ENCODE results near the gene MRPL4. TPM values are rescaled to one million over a fixed set of nuclear protein-coding genes. Genes with fewer than 3 reads are reported as not detected.
A peak's percentile ranks its signal among the peaks of the same experiment; 100 is the strongest.

The MRPL4 gene
- total and polyA plus RNA-seq, 10 of the 15 experiments (the other 5 are each of a cell fraction or from before 2014, with no cell fraction given), result 0.79 to 221 (median 112) TPM

DNA sequence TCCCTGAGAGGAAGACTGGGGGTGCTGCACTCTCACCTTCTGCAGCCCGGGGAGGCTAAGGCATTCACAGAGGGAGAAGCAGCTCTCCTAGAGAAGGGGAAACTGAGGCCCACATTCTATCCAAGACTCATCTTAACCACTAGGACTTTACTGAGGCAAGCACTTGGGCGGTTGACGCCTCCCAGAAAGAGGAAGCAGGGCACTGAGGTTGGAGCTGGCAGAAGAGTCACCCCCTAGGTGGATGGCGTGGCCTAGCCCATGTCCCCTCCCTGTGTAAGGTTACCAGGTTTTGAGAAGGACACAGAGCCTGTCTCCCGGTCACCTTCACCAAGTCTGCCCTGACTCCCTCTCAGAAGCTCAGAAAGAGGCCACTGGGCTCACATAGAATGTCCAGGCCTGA lies 23.6 kb upstream of the MRPL4 start:
- ATAC-seq (peak; percentile 25), FAIRE-seq (no peak), DNase-seq (ENCODE audit: low read depth, low spot score) (no peak)
- H3K4me1 ChIP-seq (ENCODE audit: control insufficient read depth, insufficient read depth, low read length), result peaks cover 32% of the 10 kb centered on the region
- intact Hi-C loops (cut with micrococcal nuclease; ENCODE audit: unreplicated experiment), result no loop called here
- no peaks in the 10 kb centered on the region for H4K20me1 ChIP-seq (ENCODE audit: control insufficient read depth, insufficient read depth)
- 11% methylated on average over 5 of the region's 5 CpGs for WGBS (ENCODE audit: insufficient coverage, insufficient replicate concordance, low lambda C conversion rate, missing lambda C conversion rate)
- in situ Hi-C loops (cut with MboI), result loop anchor here (25.0 kb wide), 1 partner anchor 1091 kb away; the partner anchor contains the start of genes OR7G3 and ZNF317
- no TSS peak for BruUV-seq (replicated peaks)
- H2AFZ ChIP-seq (ENCODE audit: control insufficient read depth, low read depth, low read length), result no peak overlapping the region
- TF ChIP-seq CREB1 (IDR thresholded peaks at IDR 0.05; ENCODE audit: low read depth) (no peak), DPF2 (IDR thresholded peaks at IDR 0.05) (0 out of 2 replicates have a peak, but pooled peaks have one; percentile 43), SPI1 (IDR thresholded peaks at IDR 0.05; ENCODE audit: borderline replicate concordance, insufficient read depth, low read depth, low read length) (peak; percentile 50; the same call in 1 of the 2 replicates), LARP7 (IDR thresholded peaks at IDR 0.05) (peak; percentile 46; the same call in 1 of the 2 replicates)
- H3K9me3 ChIP-seq (replicated peaks; ENCODE audit: control insufficient read depth, insufficient read depth, low read length), result no peaks in the 10 kb centered on the region; the same call in 2 of the 3 replicates
- H3K4me3 ChIP-seq, result peak overlapping the region; percentile 90
- H3K4me2 ChIP-seq (ENCODE audit: control insufficient read depth, insufficient read depth), result peak overlapping the region; percentile 48
- POLR2A ChIA-PET, result interaction anchor here (0.6 to 2.5 kb wide), 8 partner anchors 8 to 347 kb away, joined by 3 to 17 read pairs (median 5); no protein-coding TSS in a partner anchor
- peak overlapping the region; percentile 58 for H3K27ac ChIP-seq (ENCODE audit: control insufficient read depth, insufficient read depth)
- RAD21 ChIA-PET (ENCODE audit: unreplicated experiment), result interaction anchor here (1.5 to 8.2 kb wide), 4 partner anchors 9 to 20 kb away, joined by 7 to 98 read pairs (median 10); partner anchors contain the start of gene MRPL4
- H3K9ac ChIP-seq (ENCODE audit: control insufficient read depth, insufficient read depth, low read length), result peak overlapping the region; percentile 60
- H3K27me3 ChIP-seq (replicated peaks in 1 of 2; ENCODE audit: control insufficient read depth in 2 of 2, insufficient read depth in 2 of 2, low read length in 1 of 2), result no peaks in the 10 kb centered on the region
- H3K36me3 ChIP-seq (ENCODE audit: control insufficient read depth in 2 of 2, insufficient read depth in 2 of 2, low read length in 1 of 2), result peaks cover 5 to 11% of the 10 kb centered on the region in 2 experiments; a peak in 3 of 4 replicates
- H3K79me2 ChIP-seq (ENCODE audit: control insufficient read depth, insufficient read depth, low read length), result peaks cover 57% of the 10 kb centered on the region
- SMC1A ChIA-PET (ENCODE audit: uncharacterized antibody, unreplicated experiment), result interaction anchor here (1.0 to 8.8 kb wide), 6 partner anchors 18 to 159 kb away, joined by 3 to 78 read pairs (median 6); partner anchors contain the start of gene DNMT1
- CTCF ChIA-PET, result interaction anchor here (0.6 to 9.8 kb wide), 17 partner anchors 9 to 162 kb away, joined by 3 to 148 read pairs (median 4); partner anchors contain the start of genes ICAM1 and MRPL4

GRCh38 chr19:10228920-10229319 lies 23.1 kb upstream of the MRPL4 start:
- H3K27me3 ChIP-seq (replicated peaks in 1 of 2; ENCODE audit: control insufficient read depth in 2 of 2, insufficient read depth in 2 of 2, low read length in 1 of 2), result no peaks in the 10 kb centered on the region
- peak overlapping the region; percentile 48 for H3K4me2 ChIP-seq (ENCODE audit: control insufficient read depth, insufficient read depth)
- H4K20me1 ChIP-seq (ENCODE audit: control insufficient read depth, insufficient read depth), result no peaks in the 10 kb centered on the region
- in situ Hi-C loops (cut with MboI) (loop anchor here (25.0 kb wide), 1 partner anchor 1092 kb away; the partner anchor contains the start of genes OR7G3 and ZNF317), intact Hi-C loops (cut with micrococcal nuclease; ENCODE audit: unreplicated experiment) (loop anchor here (1.0 kb wide), 1 partner anchor 21 kb away; no protein-coding TSS in a partner anchor)
- WGBS (ENCODE audit: insufficient coverage, insufficient replicate concordance, low lambda C conversion rate, missing lambda C conversion rate), result 0% methylated on average over 2 of the region's 2 CpGs
- FAIRE-seq, result peak; percentile 80
- peak overlapping the region; percentile 96; the same call in 1 of the 2 replicates for H3K9ac ChIP-seq (ENCODE audit: control insufficient read depth, insufficient read depth, low read length)
- peaks cover 5 to 7% of the 10 kb centered on the region in 2 experiments; a peak in 3 of 4 replicates for H3K36me3 ChIP-seq (ENCODE audit: control insufficient read depth in 2 of 2, insufficient read depth in 2 of 2, low read length in 1 of 2)
- ChIA-PET POLR2A (interaction anchor here (0.6 to 2.5 kb wide), 10 partner anchors 8 to 346 kb away, joined by 3 to 17 read pairs (median 5); partner anchors contain the start of gene ICAM4), RAD21 (ENCODE audit: unreplicated experiment) (interaction anchor here (1.5 to 8.2 kb wide), 3 partner anchors 9 to 19 kb away, joined by 7 to 98 read pairs (median 10); partner anchors contain the start of gene MRPL4), SMC1A (ENCODE audit: uncharacterized antibody, unreplicated experiment) (interaction anchor here (1.0 to 8.8 kb wide), 6 partner anchors 17 to 158 kb away, joined by 3 to 78 read pairs (median 6); partner anchors contain the start of gene DNMT1), CTCF (interaction anchor here (0.6 to 9.8 kb wide), 16 partner anchors 9 to 162 kb away, joined by 3 to 148 read pairs (median 4); partner anchors contain the start of genes ICAM1 and MRPL4)
- no peaks in the 10 kb centered on the region; the same call in 2 of the 3 replicates for H3K9me3 ChIP-seq (replicated peaks; ENCODE audit: control insufficient read depth, insufficient read depth, low read length)
- BruUV-seq (replicated peaks), result no TSS peak
- peaks cover 57% of the 10 kb centered on the region for H3K79me2 ChIP-seq (ENCODE audit: control insufficient read depth, insufficient read depth, low read length)
- H2AFZ ChIP-seq (ENCODE audit: control insufficient read depth, low read depth, low read length), result no peak overlapping the region
- no peak for DNase-seq (ENCODE audit: low read depth, low spot score)
- peak overlapping the region; percentile 90 for H3K4me3 ChIP-seq
- peak; percentile 29 for ATAC-seq
- H3K27ac ChIP-seq (ENCODE audit: control insufficient read depth, insufficient read depth), result peak overlapping the region; percentile 58
- peaks cover 32% of the 10 kb centered on the region for H3K4me1 ChIP-seq (ENCODE audit: control insufficient read depth, insufficient read depth, low read length)
- TF ChIP-seq SKIL (IDR thresholded peaks at IDR 0.05; ENCODE audit: low read depth, poor library complexity, severe bottlenecking), result no peak
- no peak for TF ChIP-seq FOXK2 (IDR thresholded peaks at IDR 0.05)
- TF ChIP-seq, protein P1, sequence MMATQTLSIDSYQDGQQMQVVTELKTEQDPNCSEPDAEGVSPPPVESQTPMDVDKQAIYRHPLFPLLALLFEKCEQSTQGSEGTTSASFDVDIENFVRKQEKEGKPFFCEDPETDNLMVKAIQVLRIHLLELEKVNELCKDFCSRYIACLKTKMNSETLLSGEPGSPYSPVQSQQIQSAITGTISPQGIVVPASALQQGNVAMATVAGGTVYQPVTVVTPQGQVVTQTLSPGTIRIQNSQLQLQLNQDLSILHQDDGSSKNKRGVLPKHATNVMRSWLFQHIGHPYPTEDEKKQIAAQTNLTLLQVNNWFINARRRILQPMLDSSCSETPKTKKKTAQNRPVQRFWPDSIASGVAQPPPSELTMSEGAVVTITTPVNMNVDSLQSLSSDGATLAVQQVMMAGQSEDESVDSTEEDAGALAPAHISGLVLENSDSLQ (IDR thresholded peaks at IDR 0.05), result peak; percentile 54
- TF ChIP-seq KLF5 (IDR thresholded peaks at IDR 0.05; ENCODE audit: partially characterized antibody), result no peak
- TF ChIP-seq EED (IDR thresholded peaks at IDR 0.05; ENCODE audit: low read depth), result peak; percentile 35; the same call in 1 of the 2 replicates
- peak; percentile 76; the same call in 1 of the 2 replicates for TF ChIP-seq YY1 (IDR thresholded peaks at IDR 0.05; ENCODE audit: low read depth, low read length)

Measured in GM12878 (cell line).